ACC112 (cell line): ENCODE results near the gene SPTLC1.
"Not testable (repeated sequence)": the region's sequence is repeated elsewhere in the genome, so short reads cannot be mapped to it uniquely, and the experiment has no call there.

Source experiments
- H2AFZ ChIP-seq: fragments of 200-600 bp; sonication (generic); one replicate; pipeline ENCODE4 v1.6.0; 2017; ENCODE audit warnings: antibody characterized with exemption, low read length; ENCODE audit not compliant: unreplicated experiment
- H3K27ac ChIP-seq: fragments of 200-600 bp; sonication (generic); 2 replicates; pipeline ENCODE4 v1.5.1; 2014; ENCODE audit warnings: low read depth, mild to moderate bottlenecking, antibody characterized with exemption, low read length, moderate library complexity
- H3K27me3 ChIP-seq: fragments of 200-600 bp; sonication (generic); 2 replicates; pipeline ENCODE4 v1.6.1; 2014; ENCODE audit warnings: mild to moderate bottlenecking, antibody characterized with exemption, low read length, moderate library complexity, mixed read lengths; ENCODE audit not compliant: insufficient read depth
- H3K36me3 ChIP-seq: fragments of 200-600 bp; sonication (generic); 2 replicates; pipeline ENCODE4 v1.6.1; 2016; ENCODE audit warnings: mild to moderate bottlenecking, antibody characterized with exemption, low read length, moderate library complexity, mixed read lengths; ENCODE audit not compliant: insufficient read depth
- H3K4me1 ChIP-seq: fragments of 200-600 bp; sonication (generic); one replicate; pipeline ENCODE4 v1.6.1; 2016; ENCODE audit warnings: low read length, mixed read lengths; ENCODE audit not compliant: insufficient read depth, unreplicated experiment, control insufficient read depth
- H3K4me3 ChIP-seq: fragments of 200-600 bp; sonication (generic); 2 replicates; pipeline ENCODE4 v1.5.1; 2014; ENCODE audit warnings: mild to moderate bottlenecking, low read depth, low read length
- H3K79me2 ChIP-seq: fragments of 200-600 bp; sonication (generic); one replicate; pipeline ENCODE4 v1.6.0; 2016; ENCODE audit warnings: low read length; ENCODE audit not compliant: control insufficient read depth, unreplicated experiment, insufficient read depth

The SPTLC1 gene

GRCh38 chr9:92004045-92004392 lies 111.2 kb downstream of the SPTLC1 start:
- Histone ChIP-seq H2AFZ (no peak overlapping the region), H3K4me1 (no peaks in the 10 kb centered on the region), H3K27ac (no peak overlapping the region), H3K79me2 (no peaks in the 10 kb centered on the region), H3K4me3 (no peak overlapping the region), H3K36me3 (no peaks in the 10 kb centered on the region), H3K27me3 (peaks cover 17% of the 10 kb centered on the region)

- Histone ChIP-seq H3K4me1 (no peaks in the 10 kb centered on the region), H3K36me3 (no peaks in the 10 kb centered on the region), H3K27ac (no peak overlapping the region), H2AFZ (no peak overlapping the region), H3K4me3 (no peak overlapping the region), H3K27me3 (peaks cover 22% of the 10 kb centered on the region), H3K79me2 (no peaks in the 10 kb centered on the region)
These were observed 111.7 kb downstream of the SPTLC1 start for GRCh38 chr9:92003308-92004044.

- not testable (repeated sequence) for H3K36me3 ChIP-seq, H3K4me1 ChIP-seq, H3K27ac ChIP-seq, H2AFZ ChIP-seq, H3K79me2 ChIP-seq, H3K4me3 ChIP-seq
- peaks cover 28% of the 10 kb centered on the region for H3K27me3 ChIP-seq
These were observed 113.3 kb downstream of the SPTLC1 start for GRCh38 chr9:92001948-92002347.

DNA sequence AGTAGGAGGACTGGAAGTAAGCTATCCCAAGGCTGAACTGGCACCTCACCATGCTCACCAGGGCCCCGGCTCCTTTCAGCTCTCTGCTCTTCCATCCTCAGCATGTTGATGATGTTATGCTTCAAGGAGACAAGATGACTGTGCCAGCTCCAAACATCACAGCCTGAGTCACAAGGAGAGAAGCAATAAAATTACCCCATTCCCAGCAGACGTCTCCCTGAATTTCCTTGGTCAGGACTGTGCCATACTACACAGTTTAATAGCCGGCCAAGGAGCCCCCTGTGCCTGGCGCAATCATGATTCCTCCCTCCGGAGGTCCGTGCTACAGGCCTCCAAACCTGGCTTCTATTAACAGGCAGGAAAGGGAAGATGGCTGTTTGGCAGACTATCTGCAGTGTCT lies 114.0 kb downstream of the SPTLC1 start:
- no peak overlapping the region for H3K4me3 ChIP-seq
- no peaks in the 10 kb centered on the region for H3K36me3 ChIP-seq
- H2AFZ ChIP-seq: no peak overlapping the region
- no peak overlapping the region for H3K27ac ChIP-seq
- no peaks in the 10 kb centered on the region for H3K79me2 ChIP-seq
- H3K4me1 ChIP-seq: no peaks in the 10 kb centered on the region
- H3K27me3 ChIP-seq: peaks cover 28% of the 10 kb centered on the region

GRCh38 chr9:91995000-91995655 lies 120.1 kb downstream of the SPTLC1 start:
- Histone ChIP-seq H3K36me3 (no peaks in the 10 kb centered on the region), H3K27ac (no peak overlapping the region), H3K4me3 (no peak overlapping the region), H2AFZ (no peak overlapping the region), H3K4me1 (peaks cover 3% of the 10 kb centered on the region), H3K79me2 (no peaks in the 10 kb centered on the region), H3K27me3 (peaks cover 66% of the 10 kb centered on the region)

GRCh38 chr9:91994422-91994821 lies 120.8 kb downstream of the SPTLC1 start:
- H3K79me2 ChIP-seq: no peaks in the 10 kb centered on the region
- peaks cover 3% of the 10 kb centered on the region for H3K4me1 ChIP-seq
- no peak overlapping the region for H3K27ac ChIP-seq
- no peaks in the 10 kb centered on the region for H3K36me3 ChIP-seq
- no peak overlapping the region for H3K4me3 ChIP-seq
- H2AFZ ChIP-seq: no peak overlapping the region
- peaks cover 62% of the 10 kb centered on the region for H3K27me3 ChIP-seq

DNA sequence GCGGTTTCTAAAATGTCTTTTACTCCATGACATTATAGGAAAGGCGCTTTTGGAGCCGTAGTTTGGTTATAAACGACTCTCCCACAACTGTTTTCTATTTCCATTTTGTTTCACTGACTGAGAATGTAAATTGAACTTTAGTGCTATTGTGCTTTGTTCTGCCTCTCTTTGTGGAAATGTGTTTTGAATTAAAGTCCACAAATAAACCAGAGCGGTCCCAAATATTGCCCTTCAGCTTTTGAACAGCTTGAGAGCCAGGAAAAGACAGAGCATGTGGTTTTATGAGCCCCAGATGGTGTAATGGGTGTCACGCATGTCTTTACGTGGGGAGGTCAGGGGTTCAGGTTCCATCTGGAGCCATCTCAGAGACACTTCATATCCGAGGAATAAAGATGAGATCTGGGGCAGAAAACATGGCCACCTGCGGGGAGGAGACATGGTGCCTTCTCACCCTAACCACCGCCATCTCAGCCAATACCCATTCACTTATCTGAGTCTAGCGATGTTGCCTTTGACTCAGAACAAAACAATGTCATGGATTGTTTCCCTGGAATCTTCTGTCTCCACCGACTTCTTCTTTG lies 122.7 kb downstream of the SPTLC1 start:
- Histone ChIP-seq H2AFZ (peak overlapping the region; percentile 99), H3K36me3 (no peaks in the 10 kb centered on the region), H3K4me3 (peak overlapping the region; percentile 78), H3K27ac (no peak overlapping the region), H3K27me3 (peaks cover 47% of the 10 kb centered on the region), H3K79me2 (no peaks in the 10 kb centered on the region), H3K4me1 (peaks cover 3% of the 10 kb centered on the region)

DNA sequence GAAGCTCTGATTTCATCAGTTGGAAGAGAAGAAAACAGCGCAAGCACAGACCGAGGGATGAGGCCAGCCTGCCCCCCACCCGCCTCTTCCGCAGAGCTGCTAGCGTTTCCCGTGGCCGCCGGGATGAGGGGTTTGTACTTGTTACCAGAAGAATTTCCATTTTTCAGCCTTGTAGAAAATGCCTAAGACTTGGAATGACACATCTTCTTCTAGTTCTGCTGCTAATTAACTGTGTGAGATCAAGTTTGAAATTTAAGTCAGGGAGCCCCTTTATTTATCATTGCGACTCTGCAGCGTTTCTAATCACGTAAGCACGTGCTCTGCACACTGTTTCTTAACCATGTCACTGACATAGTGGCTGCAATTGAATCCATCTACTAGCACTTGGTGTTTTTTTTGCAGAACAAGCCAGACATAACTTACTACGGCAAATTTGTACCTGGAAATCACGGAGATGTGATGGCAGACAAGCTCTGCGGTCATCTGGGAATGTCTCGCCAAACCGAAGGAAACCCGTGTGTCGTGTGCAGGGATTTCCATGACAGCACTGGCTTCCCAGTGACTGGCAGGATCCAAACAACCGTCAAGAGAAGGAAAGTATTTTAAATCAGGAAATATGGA lies 123.4 kb downstream of the SPTLC1 start:
- H3K27me3 ChIP-seq: peaks cover 47% of the 10 kb centered on the region
- H3K4me1 ChIP-seq: peaks cover 3% of the 10 kb centered on the region
- H3K27ac ChIP-seq: no peak overlapping the region
- H2AFZ ChIP-seq: peak overlapping the region; percentile 99
- H3K4me3 ChIP-seq: peak overlapping the region; percentile 78
- H3K36me3 ChIP-seq: no peaks in the 10 kb centered on the region
- H3K79me2 ChIP-seq: no peaks in the 10 kb centered on the region

- no peaks in the 10 kb centered on the region for H3K36me3 ChIP-seq
- H2AFZ ChIP-seq: no peak overlapping the region
- no peaks in the 10 kb centered on the region for H3K4me1 ChIP-seq
- no peaks in the 10 kb centered on the region for H3K79me2 ChIP-seq
- H3K27ac ChIP-seq: no peak overlapping the region
- H3K27me3 ChIP-seq: peaks cover 16% of the 10 kb centered on the region; the same call in 1 of the 2 replicates
- H3K4me3 ChIP-seq: no peak overlapping the region
These were observed 129.0 kb downstream of the SPTLC1 start for GRCh38 chr9:91986248-91986647.

- no peaks in the 10 kb centered on the region for H3K79me2 ChIP-seq
- H3K27me3 ChIP-seq: peaks cover 11% of the 10 kb centered on the region; the same call in 1 of the 2 replicates
- no peak overlapping the region for H2AFZ ChIP-seq
- no peaks in the 10 kb centered on the region for H3K36me3 ChIP-seq
- H3K27ac ChIP-seq: no peak overlapping the region
- H3K4me3 ChIP-seq: no peak overlapping the region
- no peaks in the 10 kb centered on the region for H3K4me1 ChIP-seq
These were observed 129.5 kb downstream of the SPTLC1 start for GRCh38 chr9:91985692-91986091.
